IPS-18c (cell line): Measurements from ENCODE around the gene MNX1.

ENCODE experiments used
- H3K4me3 ChIP-seq: 2 replicates; pipeline ENCODE4 v1.7.0; 2013; ENCODE audit warnings: low read depth, mild to moderate bottlenecking, low read length, moderate library complexity; ENCODE audit not compliant: insufficient read depth
- H3K9me3 ChIP-seq: one replicate; pipeline ENCODE4 v1.6.1; 2013; ENCODE audit warnings: mild to moderate bottlenecking, low read length, moderate library complexity; ENCODE audit not compliant: control insufficient read depth, insufficient read depth

MNX1 gene

GRCh38 chr7:157008206-157009169, 2.0 kb downstream of the MNX1 start:
- Histone ChIP-seq H3K9me3 (no peaks in the 10 kb centered on the region), H3K4me3 (no peak overlapping the region)

GRCh38 chr7:157007470-157008066, 2.9 kb downstream of the MNX1 start:
- Histone ChIP-seq H3K9me3 (no peaks in the 10 kb centered on the region), H3K4me3 (no peak overlapping the region)

- Histone ChIP-seq H3K9me3 (peaks cover 2% of the 10 kb centered on the region), H3K4me3 (no peak overlapping the region)
Measured at GRCh38 chr7:157006829-157007469, 3.5 kb downstream of the MNX1 start.

- peaks cover 2% of the 10 kb centered on the region for H3K9me3 ChIP-seq
Measured at GRCh38 chr7:157006205-157006747, 4.2 kb downstream of the MNX1 start.

GRCh38 chr7:157005456-157006204, 4.8 kb downstream of the MNX1 start:
- Histone ChIP-seq H3K4me3 (no peak overlapping the region), H3K9me3 (peaks cover 2% of the 10 kb centered on the region)

More at GRCh38 chr7:157006205-157006747, 4.2 kb downstream of the MNX1 start:
- no peak overlapping the region for H3K4me3 ChIP-seq

- Histone ChIP-seq H3K4me3 (no peak overlapping the region), H3K9me3 (peaks cover 2% of the 10 kb centered on the region)
Measured at GRCh38 chr7:157004521-157005455, 5.7 kb downstream of the MNX1 start.

- Histone ChIP-seq H3K9me3 (peaks cover 2% of the 10 kb centered on the region), H3K4me3 (peak overlapping the region; percentile 31; the same call in 1 of the 2 replicates)
Measured at GRCh38 chr7:157003756-157004520, 6.5 kb downstream of the MNX1 start.

GRCh38 chr7:157003445-157003755, 7.1 kb downstream of the MNX1 start:
- peaks cover 2% of the 10 kb centered on the region for H3K9me3 ChIP-seq
- H3K4me3 ChIP-seq: no peak overlapping the region; the same call in 1 of the 2 replicates

- Histone ChIP-seq H3K4me3 (peak overlapping the region; percentile 15; the same call in 1 of the 2 replicates), H3K9me3 (peaks cover 2% of the 10 kb centered on the region)
Measured at GRCh38 chr7:157002819-157003421, 7.5 kb downstream of the MNX1 start.

GRCh38 chr7:157001920-157002818, 8.3 kb downstream of the MNX1 start:
- Histone ChIP-seq H3K9me3 (peaks cover 5% of the 10 kb centered on the region), H3K4me3 (0 out of 2 replicates have a peak overlapping the region, but pooled peaks have one; percentile 15)

- Histone ChIP-seq H3K9me3 (peaks cover 5% of the 10 kb centered on the region), H3K4me3 (no peak overlapping the region)
Measured at GRCh38 chr7:157000741-157001653, 9.5 kb downstream of the MNX1 start.

GRCh38 chr7:156999958-157000726, 10.3 kb downstream of the MNX1 start:
- Histone ChIP-seq H3K4me3 (peak overlapping the region; percentile 25), H3K9me3 (peaks cover 5% of the 10 kb centered on the region)
